Common myeloid progenitor, CD34-positive (primary cell): ENCODE measurements around the gene TUBB1.
"Not testable (repeated sequence)": the region's sequence is repeated elsewhere in the genome, so short reads cannot be mapped to it uniquely, and the experiment has no call there.

Source experiments
- CTCF ChIA-PET: fragments of 350-600 bp; sonication (Branson Sonifier 250); formaldehyde crosslinking; loops from one replicate; lab custom pipeline; 2021; ENCODE audit warnings: antibody characterized with exemption; lab: Charles Lee
- POLR2A ChIA-PET: fragments of 350-600 bp; sonication (Branson Sonifier 250); formaldehyde crosslinking; loops from one replicate; lab custom pipeline; 2021; ENCODE audit warnings: antibody characterized with exemption; lab: Charles Lee
- DNase-seq, 3 donors: peaks; one replicate each; pipeline versions ENCODE4 v3.0.0 to v3.0.0-alpha.2; 2013
- H3K27ac ChIP-seq, 2 experiments: 1 replicate in 1 of 2; 2 replicates in 1 of 2; pipeline ENCODE4 v1.7.0; 2013; ENCODE audit warnings: inconsistent platforms in 2 of 2, low read length in 2 of 2, mild to moderate bottlenecking in 2 of 2, low read depth in 1 of 2, moderate library complexity in 1 of 2; ENCODE audit not compliant: severe bottlenecking in 2 of 2, insufficient read depth in 1 of 2, poor library complexity in 1 of 2
- H3K27me3 ChIP-seq, 5 experiments: replicated peaks in 2 of 5; 1 replicate in 3 of 5; 2 replicates in 2 of 5; pipeline versions ENCODE4 v1.6.1 to v1.7.0; 2013; ENCODE audit warnings: low read length in 4 of 5, mild to moderate bottlenecking in 2 of 5, moderate library complexity in 2 of 5, inconsistent platforms in 1 of 5; ENCODE audit not compliant: insufficient read depth in 5 of 5, control insufficient read depth in 4 of 5
- H3K36me3 ChIP-seq, 4 experiments: 1 replicate in 2 of 4; 2 replicates in 2 of 4; pipeline versions ENCODE4 v1.6.1 to v1.7.0; 2013; ENCODE audit warnings: low read length in 3 of 4, control low read depth in 1 of 4, mild to moderate bottlenecking in 1 of 4; ENCODE audit not compliant: control insufficient read depth in 4 of 4, insufficient read depth in 4 of 4
- H3K4me1 ChIP-seq, 4 experiments: 1 replicate in 3 of 4; 2 replicates in 1 of 4; pipeline versions ENCODE4 v1.6.1 to v1.7.1; 2013; ENCODE audit warnings: low read length in 3 of 4, mild to moderate bottlenecking in 3 of 4, control low read depth in 1 of 4, inconsistent platforms in 1 of 4, moderate library complexity in 1 of 4; ENCODE audit not compliant: control insufficient read depth in 4 of 4, insufficient read depth in 4 of 4; ENCODE audit errors: control extremely low read depth in 1 of 4
- H3K4me3 ChIP-seq, 7 experiments: 1 replicate in 4 of 7; 2 replicates in 3 of 7; pipeline versions ENCODE4 v1.5.1 to v1.7.0; 2013; ENCODE audit warnings: mild to moderate bottlenecking in 7 of 7, low read length in 6 of 7, moderate library complexity in 6 of 7, inconsistent platforms in 2 of 7, low read depth in 2 of 7, control low read depth in 1 of 7; ENCODE audit not compliant: insufficient read depth in 4 of 7, control insufficient read depth in 1 of 7; ENCODE audit errors: extremely low read depth in 1 of 7
- H3K9me3 ChIP-seq, 5 experiments: 1 replicate in 4 of 5; 2 replicates in 1 of 5; pipeline versions ENCODE4 v1.6.1 to v1.7.1; 2013; ENCODE audit warnings: low read length in 4 of 5, mild to moderate bottlenecking in 2 of 5, inconsistent platforms in 1 of 5, low read depth in 1 of 5, moderate library complexity in 1 of 5; ENCODE audit not compliant: control insufficient read depth in 4 of 5, insufficient read depth in 2 of 5; ENCODE audit errors: control extremely low read depth in 1 of 5
- WGBS: methylation state at CpG from one replicate; pipeline ENCODE4 v1.1.5; 2013; ENCODE audit not compliant: insufficient coverage; 5-methylcytosine and 5-hydroxymethylcytosine counted together

TUBB1 gene

GRCh38 chr20:59041487-59041886, 22.3 kb downstream of the TUBB1 start:
- peak overlapping the region in 6 of 7 experiments; percentile 60 to 83 (median 76) for H3K4me3 ChIP-seq
- ChIA-PET CTCF (interaction anchor here (1.8 kb wide), 1 partner anchor 9 kb away, joined by 7 read pairs; the partner anchor contains the start of gene ATP5F1E), POLR2A (interaction anchor here (1.2 to 1.8 kb wide), 2 partner anchors 8 to 9 kb away, joined by 4 read pairs; partner anchors contain the start of gene ATP5F1E)
- not testable (repeated sequence) for H3K9me3 ChIP-seq, DNase-seq, H3K27ac ChIP-seq, H3K27me3 ChIP-seq
- WGBS, result 98% methylated on average over 5 of the region's 16 CpGs
- peaks cover 3 to 28% (median 23%) of the 10 kb centered on the region in 4 experiments for H3K4me1 ChIP-seq
- H3K36me3 ChIP-seq, result peaks cover 10 to 27% (median 14%) of the 10 kb centered on the region in 4 experiments

- peaks cover 0 to 2% (median 0%) of the 10 kb centered on the region in 5 experiments for H3K27me3 ChIP-seq
- ChIA-PET CTCF (interaction anchor here (2.4 kb wide), 1 partner anchor 165 kb away, joined by 7 read pairs; no protein-coding TSS in a partner anchor), POLR2A (interaction anchor here (1.2 to 1.8 kb wide), 2 partner anchors 9 to 10 kb away, joined by 4 read pairs; partner anchors contain the start of gene ATP5F1E)
- H3K9me3 ChIP-seq, result no peaks in the 10 kb centered on the region
- H3K4me1 ChIP-seq, result peaks cover 3 to 28% (median 23%) of the 10 kb centered on the region in 4 experiments
- peak within 1 kb of the TSS; percentile 71 to 80 for H3K27ac ChIP-seq
- 5% methylated on average over 43 of the region's 50 CpGs for WGBS
- H3K36me3 ChIP-seq, result peaks cover 7 to 20% (median 9%) of the 10 kb centered on the region in 4 experiments
- peak in 2 of 3 donors; percentile 14 to 23 for DNase-seq
- peak within 1 kb of the TSS; percentile 56 to 83 (median 72) for H3K4me3 ChIP-seq
These were observed 23.0 kb downstream of the TUBB1 start, which contains the start of gene PRELID3B for GRCh38 chr20:59042151-59042795. TSS of gene PRELID3B (minus strand) at chr20:59042786. CDS start at chr20:59042730, 56 bp downstream.

GRCh38 chr20:59042796-59043631, 23.8 kb downstream of the TUBB1 start:
- 18% methylated on average over 59 of the region's 66 CpGs for WGBS
- peaks cover 0 to 13% (median 5%) of the 10 kb centered on the region in 4 experiments for H3K36me3 ChIP-seq
- ChIA-PET CTCF (interaction anchor here (1.0 to 2.4 kb wide), 2 partner anchors 13 to 164 kb away, joined by 4 to 7 read pairs; no protein-coding TSS in a partner anchor), POLR2A (interaction anchor here (1.0 to 1.3 kb wide), 3 partner anchors 10 to 180 kb away, joined by 3 to 4 read pairs (median 4); partner anchors contain the start of gene ATP5F1E)
- peak; percentile 88 to 91 (median 91) for DNase-seq
- peak overlapping the region; percentile 71 to 80 for H3K27ac ChIP-seq
- peaks cover 3 to 28% (median 23%) of the 10 kb centered on the region in 4 experiments for H3K4me1 ChIP-seq
- H3K4me3 ChIP-seq, result peak overlapping the region; percentile 56 to 83 (median 72)
- no peaks in the 10 kb centered on the region for H3K9me3 ChIP-seq
- H3K27me3 ChIP-seq, result peaks cover 0 to 2% (median 0%) of the 10 kb centered on the region in 5 experiments

GRCh38 chr20:59043698-59044097, 24.5 kb downstream of the TUBB1 start:
- H3K36me3 ChIP-seq, result peaks cover 0 to 11% (median 5%) of the 10 kb centered on the region in 4 experiments
- CTCF ChIA-PET, result interaction anchor here (1.0 to 2.4 kb wide), 2 partner anchors 12 to 164 kb away, joined by 4 to 7 read pairs; no protein-coding TSS in a partner anchor
- no peak overlapping the region for H3K4me3 ChIP-seq
- peaks cover 0 to 2% (median 0%) of the 10 kb centered on the region in 5 experiments for H3K27me3 ChIP-seq
- 100% methylated on average over 2 of the region's 3 CpGs for WGBS
- H3K27ac ChIP-seq, result no peak overlapping the region
- peaks cover 3 to 28% (median 23%) of the 10 kb centered on the region in 4 experiments for H3K4me1 ChIP-seq
- H3K9me3 ChIP-seq, result no peaks in the 10 kb centered on the region
- POLR2A ChIA-PET, result interaction anchor here (1.0 to 1.3 kb wide), 2 partner anchors 12 to 180 kb away, joined by 3 to 4 read pairs; partner anchors contain the start of gene ATP5F1E
- no peak for DNase-seq

- peaks cover 0 to 11% (median 5%) of the 10 kb centered on the region in 4 experiments for H3K36me3 ChIP-seq
- H3K9me3 ChIP-seq, result no peaks in the 10 kb centered on the region
- 89% methylated on average over 2 of the region's 3 CpGs for WGBS
- no peak overlapping the region for H3K4me3 ChIP-seq
- H3K4me1 ChIP-seq, result peaks cover 3 to 28% (median 23%) of the 10 kb centered on the region in 4 experiments
- no peak for DNase-seq
- H3K27ac ChIP-seq, result no peak overlapping the region
- POLR2A ChIA-PET, result no interaction called here
- CTCF ChIA-PET, result interaction anchor here (2.4 kb wide), 1 partner anchor 163 kb away, joined by 7 read pairs; no protein-coding TSS in a partner anchor
- H3K27me3 ChIP-seq, result peaks cover 0 to 2% (median 0%) of the 10 kb centered on the region in 5 experiments
These were observed 25.1 kb downstream of the TUBB1 start for GRCh38 chr20:59044295-59044694.

GRCh38 chr20:59044796-59045195, 25.6 kb downstream of the TUBB1 start:
- POLR2A ChIA-PET, result no interaction called here
- Histone ChIP-seq H3K27ac (no peak overlapping the region), H3K4me1 (peaks cover 3 to 27% (median 21%) of the 10 kb centered on the region in 4 experiments), H3K27me3 (peaks cover 0 to 4% (median 2%) of the 10 kb centered on the region in 5 experiments), H3K36me3 (peaks cover 0 to 9% (median 2%) of the 10 kb centered on the region in 4 experiments), H3K9me3 (no peaks in the 10 kb centered on the region), H3K4me3 (no peak overlapping the region)
- CTCF ChIA-PET, result interaction anchor here (1.5 kb wide), 1 partner anchor 9 kb away, joined by 3 read pairs; no protein-coding TSS in a partner anchor
- WGBS, result 92% methylated on average over 2 of the region's 3 CpGs
- no peak for DNase-seq
